Rectal smooth muscle tissue (tissue), 1 donor: ENCODE data around the gene HELB.

Source experiments
- H3K27ac ChIP-seq: one replicate; pipeline ENCODE4 v1.7.0; 2013; ENCODE audit warnings: low read depth, low read length, inconsistent platforms
- H3K27me3 ChIP-seq: one replicate; pipeline ENCODE4 v1.7.0; 2013; ENCODE audit warnings: low read length; ENCODE audit not compliant: control insufficient read depth, insufficient read depth
- H3K36me3 ChIP-seq: one replicate; pipeline ENCODE4 v1.7.0; 2013; ENCODE audit warnings: low read length; ENCODE audit not compliant: control insufficient read depth, insufficient read depth
- H3K4me1 ChIP-seq: one replicate; pipeline ENCODE4 v1.7.0; 2013; ENCODE audit warnings: low read length; ENCODE audit not compliant: control insufficient read depth, insufficient read depth
- H3K4me3 ChIP-seq: one replicate; pipeline ENCODE4 v1.7.0; 2013; ENCODE audit warnings: low read length
- H3K9ac ChIP-seq: one replicate; pipeline ENCODE4 v1.7.0; 2013; ENCODE audit warnings: low read length

Gene HELB

GRCh38 chr12:66309606-66310005 is 7.3 kb downstream of the HELB start:
- no peak overlapping the region for H3K9ac ChIP-seq
- H3K27me3 ChIP-seq = no peaks in the 10 kb centered on the region
- no peaks in the 10 kb centered on the region for H3K4me1 ChIP-seq
- H3K4me3 ChIP-seq = no peak overlapping the region
- peaks cover 3% of the 10 kb centered on the region for H3K36me3 ChIP-seq
- H3K27ac ChIP-seq = no peak overlapping the region

GRCh38 chr12:66312189-66312588 is 9.9 kb downstream of the HELB start:
- Histone ChIP-seq H3K9ac (no peak overlapping the region), H3K36me3 (peaks cover 3% of the 10 kb centered on the region), H3K4me3 (no peak overlapping the region), H3K27me3 (no peaks in the 10 kb centered on the region), H3K4me1 (no peaks in the 10 kb centered on the region), H3K27ac (no peak overlapping the region)

DNA sequence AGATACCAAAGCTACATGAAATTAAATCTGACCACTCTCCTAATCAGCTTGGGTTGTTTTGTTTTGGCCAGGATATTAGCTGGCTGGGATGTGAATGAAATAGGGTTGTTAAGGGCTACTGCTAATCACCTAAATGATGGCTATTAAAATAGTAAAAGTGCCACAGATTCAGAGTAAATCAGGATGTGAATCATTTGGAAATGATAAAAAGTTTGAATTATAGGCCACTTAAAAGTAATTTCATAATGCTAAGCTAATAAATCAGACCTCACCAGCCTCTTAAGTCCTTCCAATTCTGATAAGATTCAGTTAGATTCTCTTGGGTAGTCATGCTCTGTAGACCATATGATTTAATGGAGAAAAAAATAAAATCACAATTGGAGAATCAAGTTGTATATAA is 12.0 kb downstream of the HELB start:
- Histone ChIP-seq H3K4me1 (no peaks in the 10 kb centered on the region), H3K36me3 (no peaks in the 10 kb centered on the region), H3K27ac (no peak overlapping the region), H3K4me3 (no peak overlapping the region), H3K9ac (no peak overlapping the region), H3K27me3 (no peaks in the 10 kb centered on the region)

DNA sequence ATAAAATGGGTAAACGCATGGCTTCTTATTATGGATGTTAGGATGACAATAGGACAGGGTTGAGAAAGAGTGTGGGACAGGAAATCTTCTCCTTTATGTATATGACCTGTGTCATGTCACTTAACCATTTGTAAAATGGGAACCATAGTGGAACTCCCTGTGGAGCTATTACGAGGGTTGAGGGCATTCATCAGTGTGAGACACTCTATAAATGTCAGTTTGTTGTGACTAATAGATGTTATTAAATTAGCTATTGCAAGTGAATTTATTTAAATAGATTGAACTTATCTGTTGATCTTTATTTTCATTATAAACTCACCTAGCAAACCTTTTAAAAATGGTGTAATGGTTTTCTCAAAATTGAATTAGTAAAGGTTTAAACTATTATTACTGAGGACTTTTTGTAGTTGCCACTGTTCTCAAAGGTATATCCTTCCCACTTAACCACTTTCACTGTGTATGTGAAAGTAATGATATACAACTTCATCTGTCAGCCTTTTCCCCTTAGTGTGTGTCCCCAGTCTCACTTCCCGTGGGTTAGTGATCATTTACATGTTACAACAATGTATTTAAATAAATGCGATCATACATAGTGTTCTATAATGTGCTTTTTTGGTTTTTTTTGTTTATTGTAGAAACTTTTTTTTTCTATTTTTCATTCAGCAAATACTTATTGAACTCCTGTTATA is 17.1 kb downstream of the HELB start:
- Histone ChIP-seq H3K36me3 (no peaks in the 10 kb centered on the region), H3K27ac (no peak overlapping the region), H3K9ac (no peak overlapping the region), H3K27me3 (no peaks in the 10 kb centered on the region), H3K4me3 (no peak overlapping the region), H3K4me1 (no peaks in the 10 kb centered on the region)

- no peaks in the 10 kb centered on the region for H3K36me3 ChIP-seq
- H3K27ac ChIP-seq = no peak overlapping the region
- H3K4me1 ChIP-seq = no peaks in the 10 kb centered on the region
- no peak overlapping the region for H3K9ac ChIP-seq
- H3K4me3 ChIP-seq = no peak overlapping the region
- no peaks in the 10 kb centered on the region for H3K27me3 ChIP-seq
Measured at GRCh38 chr12:66320996-66321395, 18.7 kb downstream of the HELB start.

DNA sequence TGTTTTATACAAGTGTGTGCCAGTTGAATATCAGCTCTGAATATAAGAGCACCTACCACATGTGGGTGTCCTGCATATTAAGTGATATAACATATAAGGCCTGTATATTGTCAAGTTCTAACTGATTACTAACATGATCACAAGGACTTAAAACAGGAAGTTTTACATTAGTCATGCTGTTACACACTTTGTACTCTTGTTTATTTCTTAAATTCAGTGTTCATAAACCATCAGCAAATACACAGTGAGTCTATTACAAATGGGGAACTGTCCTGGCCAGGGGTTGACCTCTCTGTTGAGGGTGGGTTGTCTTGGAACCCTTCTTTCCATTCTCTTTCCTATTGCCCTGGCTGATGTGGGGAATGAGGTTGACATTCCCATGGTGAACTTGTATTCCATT is 19.1 kb downstream of the HELB start:
- H3K9ac ChIP-seq = no peak overlapping the region
- H3K4me1 ChIP-seq = no peaks in the 10 kb centered on the region
- no peaks in the 10 kb centered on the region for H3K27me3 ChIP-seq
- no peaks in the 10 kb centered on the region for H3K36me3 ChIP-seq
- H3K4me3 ChIP-seq = no peak overlapping the region
- H3K27ac ChIP-seq = no peak overlapping the region

DNA sequence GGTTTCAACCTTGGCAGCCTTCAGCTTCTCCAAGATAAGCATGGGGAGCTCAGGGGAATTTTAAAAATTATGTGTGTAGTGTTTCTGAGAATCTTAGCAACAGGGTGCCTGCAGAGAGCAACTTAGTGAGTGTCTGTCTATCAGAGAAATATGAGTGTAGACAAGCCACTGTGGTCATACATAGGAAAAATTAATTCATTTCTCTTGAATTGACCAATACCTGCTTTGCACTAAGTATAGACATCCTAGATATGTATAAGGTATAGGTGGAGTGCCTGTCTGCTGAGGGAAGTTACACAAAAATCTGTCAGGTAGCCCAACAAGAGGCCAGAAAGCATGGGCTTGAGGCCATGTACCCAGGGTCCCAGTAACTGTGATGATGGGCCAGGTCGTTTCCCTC is 20.7 kb downstream of the HELB start:
- H3K9ac ChIP-seq = no peak overlapping the region
- no peaks in the 10 kb centered on the region for H3K36me3 ChIP-seq
- H3K27ac ChIP-seq = no peak overlapping the region
- H3K27me3 ChIP-seq = no peaks in the 10 kb centered on the region
- no peaks in the 10 kb centered on the region for H3K4me1 ChIP-seq
- H3K4me3 ChIP-seq = no peak overlapping the region

DNA sequence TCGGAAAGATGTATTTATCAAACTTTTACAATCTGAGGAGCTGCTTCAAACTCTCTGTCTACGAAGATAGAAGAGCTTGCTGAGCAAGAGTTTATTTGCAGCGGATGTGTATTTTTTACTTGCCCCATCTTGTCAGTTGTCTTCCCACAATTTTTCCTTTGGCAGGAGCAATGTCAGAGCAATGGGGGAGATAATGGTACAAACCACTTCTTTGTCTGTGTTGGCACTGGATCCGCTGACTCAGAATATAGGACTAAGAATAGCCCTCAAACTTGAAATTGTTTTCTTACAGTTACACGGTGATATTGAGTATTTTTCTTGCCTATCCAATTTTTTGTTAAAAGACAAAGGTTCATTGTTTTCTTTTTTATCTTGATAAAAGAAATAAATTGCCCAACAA is 27.6 kb downstream of the HELB start:
- Histone ChIP-seq H3K27me3 (no peaks in the 10 kb centered on the region), H3K9ac (no peak overlapping the region), H3K4me3 (no peak overlapping the region), H3K4me1 (no peaks in the 10 kb centered on the region), H3K27ac (no peak overlapping the region), H3K36me3 (peaks cover 2% of the 10 kb centered on the region)

DNA sequence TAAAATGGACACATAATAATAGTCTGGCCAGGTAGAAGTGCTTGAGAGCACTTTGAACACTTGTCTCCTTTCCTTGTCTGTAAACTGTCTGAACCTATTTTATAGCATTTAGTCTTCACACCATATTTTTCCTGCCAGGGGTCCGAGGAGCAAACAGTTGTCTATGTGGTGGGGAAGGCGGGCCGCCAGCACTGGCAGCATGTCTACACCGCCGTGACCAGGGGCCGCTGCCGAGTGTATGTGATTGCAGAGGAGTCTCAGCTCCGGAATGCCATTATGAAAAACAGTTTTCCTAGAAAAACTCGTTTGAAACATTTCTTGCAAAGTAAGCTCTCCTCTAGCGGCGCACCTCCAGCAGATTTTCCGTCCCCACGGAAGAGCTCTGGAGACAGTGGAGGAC is 28.7 kb downstream of the HELB start:
- H3K4me1 ChIP-seq = no peaks in the 10 kb centered on the region
- no peak overlapping the region for H3K9ac ChIP-seq
- H3K27me3 ChIP-seq = no peaks in the 10 kb centered on the region
- peaks cover 2% of the 10 kb centered on the region for H3K36me3 ChIP-seq
- no peak overlapping the region for H3K27ac ChIP-seq
- no peak overlapping the region for H3K4me3 ChIP-seq

DNA sequence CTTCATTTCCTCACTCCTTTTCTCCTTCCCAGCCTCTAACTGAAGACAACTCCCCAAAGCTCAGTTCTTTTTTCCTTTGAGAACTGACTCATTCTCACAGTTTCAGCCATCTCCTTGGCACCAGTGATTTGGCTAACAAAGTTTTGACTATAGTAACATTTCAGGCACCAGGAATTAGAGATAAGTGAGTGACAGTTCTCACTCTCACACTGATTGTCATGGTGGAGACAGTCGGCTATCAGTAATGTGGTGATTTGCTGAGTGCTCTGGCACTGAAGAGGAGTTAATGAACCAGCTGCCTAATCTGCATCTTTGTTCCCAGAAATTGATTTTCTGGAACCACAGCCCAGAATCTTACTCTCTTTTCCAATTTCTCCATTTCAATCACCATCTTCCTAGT is 29.5 kb downstream of the HELB start:
- Histone ChIP-seq H3K27ac (no peak overlapping the region), H3K27me3 (no peaks in the 10 kb centered on the region), H3K9ac (no peak overlapping the region), H3K4me1 (no peaks in the 10 kb centered on the region), H3K4me3 (no peak overlapping the region), H3K36me3 (peaks cover 2% of the 10 kb centered on the region)

- H3K4me3 ChIP-seq = no peak overlapping the region
- H3K36me3 ChIP-seq = peaks cover 9% of the 10 kb centered on the region
- H3K4me1 ChIP-seq = no peaks in the 10 kb centered on the region
- no peaks in the 10 kb centered on the region for H3K27me3 ChIP-seq
- H3K9ac ChIP-seq = no peak overlapping the region
- no peak overlapping the region for H3K27ac ChIP-seq
Measured at GRCh38 chr12:66335746-66336145, 33.5 kb downstream of the HELB start.

DNA sequence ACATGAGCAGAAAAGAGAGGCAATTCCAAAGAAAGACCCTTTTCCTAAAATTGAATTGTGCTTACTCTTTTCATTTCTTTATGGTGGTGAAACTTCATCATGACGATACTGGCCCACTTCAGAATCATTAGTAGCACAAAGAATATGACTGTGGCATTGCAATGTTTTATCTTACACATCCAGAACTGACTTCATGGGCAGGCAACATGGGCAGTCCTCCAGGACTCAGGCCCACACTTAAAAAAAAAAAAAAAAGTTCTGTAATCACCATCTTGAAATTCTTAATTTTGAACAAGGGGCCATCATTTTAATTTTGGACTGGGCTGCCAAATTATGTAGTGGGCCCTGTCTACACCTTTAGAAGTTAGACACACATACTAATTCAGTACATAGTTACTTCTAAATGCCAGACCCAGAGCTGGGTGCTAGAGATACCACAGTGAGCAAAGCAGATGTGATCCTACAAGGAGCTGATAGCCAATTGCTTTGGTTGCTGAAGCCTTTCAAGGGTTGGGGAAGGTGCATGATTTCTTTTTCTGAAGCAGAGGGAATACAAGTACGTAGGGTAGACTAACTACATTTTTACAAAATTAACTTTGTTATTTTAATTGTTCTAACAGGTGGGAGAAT is 35.2 kb downstream of the HELB start:
- Histone ChIP-seq H3K27me3 (no peaks in the 10 kb centered on the region), H3K36me3 (peaks cover 12% of the 10 kb centered on the region), H3K4me1 (no peaks in the 10 kb centered on the region), H3K27ac (no peak overlapping the region), H3K4me3 (no peak overlapping the region), H3K9ac (no peak overlapping the region)

- no peak overlapping the region for H3K9ac ChIP-seq
- H3K36me3 ChIP-seq = peaks cover 12% of the 10 kb centered on the region
- H3K27ac ChIP-seq = no peak overlapping the region
- no peak overlapping the region for H3K4me3 ChIP-seq
- H3K4me1 ChIP-seq = no peaks in the 10 kb centered on the region
- no peaks in the 10 kb centered on the region for H3K27me3 ChIP-seq
Measured at GRCh38 chr12:66340131-66340530, 37.8 kb downstream of the HELB start.
